H1 (cell line): ENCODE results near the gene EIF4E2. TPM values are rescaled to one million over a fixed set of nuclear protein-coding genes. Genes with fewer than 3 reads are reported as not detected.

ENCODE experiments used
- BRCA1 ChIP-seq: IDR thresholded peaks from 2 replicates; pipeline ENCODE4 v1.6.1; 2012; ENCODE audit warnings: low read depth, low read length, improper control_type of control experiment
- CBX5 ChIP-seq: fragments of 300-800, 300-1000 bp; sonication (generic); IDR thresholded peaks from 2 replicates; pipeline ENCODE4 v1.7.1; 2016; ENCODE audit warnings: antibody characterized with exemption, low read length, low read depth
- CBX8 ChIP-seq: fragments of 300-800, 300-1000 bp; sonication (generic); IDR thresholded peaks from 2 replicates; pipeline ENCODE4 v1.7.1; 2016; ENCODE audit warnings: low read depth, low read length, borderline replicate concordance
- POLR2A ChIP-seq, 2 experiments: IDR thresholded peaks; 1 replicate in 1 of 2; 2 replicates in 1 of 2; pipeline ENCODE4 v1.6.1; 2011; ENCODE audit warnings: low read depth in 2 of 2, low read length in 2 of 2, mild to moderate bottlenecking in 2 of 2; ENCODE audit errors: control extremely low read depth in 1 of 2
- SP2 ChIP-seq: IDR thresholded peaks from 2 replicates; pipeline ENCODE4 v1.6.1; 2012; ENCODE audit warnings: mild to moderate bottlenecking, low read length, inconsistent platforms
- SUZ12 ChIP-seq: fragments of 200-600 bp; sonication (generic); IDR thresholded peaks from 2 replicates; pipeline ENCODE4 v1.6.1; 2012; ENCODE audit warnings: mild to moderate bottlenecking, inconsistent platforms, low read length, moderate library complexity, mixed read lengths
- TAF7 ChIP-seq: optimal IDR thresholded peaks from 2 replicates; pipeline ENCODE3; 2011; ENCODE audit warnings: low read depth, mild to moderate bottlenecking, inconsistent platforms, low read length, moderate library complexity, borderline replicate concordance
- TCF12 ChIP-seq: IDR thresholded peaks from 2 replicates; pipeline ENCODE4 v1.6.1; 2011; ENCODE audit warnings: low read depth, mild to moderate bottlenecking, low read length
- TEAD4 ChIP-seq: IDR thresholded peaks from 2 replicates; pipeline ENCODE4 v1.6.1; 2012; ENCODE audit warnings: low read depth, low read length, inconsistent platforms, mixed read lengths
- polyA plus RNA-seq, 7 experiments: library from polyadenylated mRNA; depleted of rRNA in 3 of 7; stranded (reverse) in 5 of 7; unstranded in 2 of 7; fragments of >200 nt in 5 of 7; fragments of 200-250 nt in 2 of 7; gene quantifications; 1 replicate in 5 of 7; 2 replicates in 1 of 7; 4 replicates in 1 of 7; pipeline versions ENCODE4 v1.2.1 to v1.2.3, GENCODE V29; 2011 to 2013; ENCODE audit warnings: missing spikeins in 2 of 7, mixed read lengths in 2 of 7
- total RNA-seq: library from RNA; stranded (reverse); fragmentation: NEBNext Ultra II Directional; extraction: Animal tissue kit (Norgen Biotek cat#: 25700); gene quantifications from 2 replicates; pipeline ENCODE4 v1.2.1, GENCODE V29; 2021
- TF ChIP-seq, protein P1 (sequence below): IDR thresholded peaks from 2 replicates; pipeline ENCODE4 v1.6.1; 2012; ENCODE audit warnings: low read length, inconsistent platforms

EIF4E2 gene
- total and polyA plus RNA-seq, 2 of the 8 experiments (the other 6 are each of a cell fraction or from before 2014, with no cell fraction given) = 39.4 to 114 TPM

DNA sequence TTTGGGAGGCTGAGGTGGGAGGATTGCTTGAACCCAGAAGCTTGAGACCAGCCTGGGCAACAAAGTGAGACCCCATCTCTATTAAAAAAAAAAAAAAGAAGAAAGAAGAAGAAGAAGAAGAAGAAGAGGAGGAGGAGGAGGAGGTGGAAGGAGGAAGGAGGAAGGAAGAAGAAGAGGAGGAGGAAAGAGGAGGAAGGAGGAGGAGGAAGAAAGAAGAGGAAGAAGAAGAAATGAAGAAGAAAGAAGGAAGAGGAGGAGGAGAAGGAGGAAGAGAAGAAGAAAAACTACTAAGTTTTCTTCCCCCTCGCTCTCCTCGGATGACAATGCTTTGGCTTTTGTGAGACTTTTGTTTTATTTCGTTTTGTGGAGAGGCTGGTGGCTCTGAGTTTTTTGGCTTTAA, 52.8 kb downstream of the EIF4E2 start (continued):
- TF ChIP-seq SUZ12 = no peak
- no peak for TF ChIP-seq CBX5
- no peak for TF ChIP-seq BRCA1
- TF ChIP-seq TEAD4 = no peak
- TF ChIP-seq POLR2A (IDR thresholded peaks at IDR 0.05; ENCODE audit: control extremely low read depth in 1 of 2, low read depth in 2 of 2, low read length in 2 of 2) = no peak
- TF ChIP-seq SP2 = no peak
- no peak for TF ChIP-seq TAF7
- TF ChIP-seq, protein P1, sequence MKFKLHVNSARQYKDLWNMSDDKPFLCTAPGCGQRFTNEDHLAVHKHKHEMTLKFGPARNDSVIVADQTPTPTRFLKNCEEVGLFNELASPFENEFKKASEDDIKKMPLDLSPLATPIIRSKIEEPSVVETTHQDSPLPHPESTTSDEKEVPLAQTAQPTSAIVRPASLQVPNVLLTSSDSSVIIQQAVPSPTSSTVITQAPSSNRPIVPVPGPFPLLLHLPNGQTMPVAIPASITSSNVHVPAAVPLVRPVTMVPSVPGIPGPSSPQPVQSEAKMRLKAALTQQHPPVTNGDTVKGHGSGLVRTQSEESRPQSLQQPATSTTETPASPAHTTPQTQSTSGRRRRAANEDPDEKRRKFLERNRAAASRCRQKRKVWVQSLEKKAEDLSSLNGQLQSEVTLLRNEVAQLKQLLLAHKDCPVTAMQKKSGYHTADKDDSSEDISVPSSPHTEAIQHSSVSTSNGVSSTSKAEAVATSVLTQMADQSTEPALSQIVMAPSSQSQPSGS = no peak
- TF ChIP-seq CBX8 = no peak
- no peak for TF ChIP-seq TCF12
